ENCODE data around the gene FMO5. TPM values are rescaled to one million over a fixed set of nuclear protein-coding genes. Genes with fewer than 3 reads are reported as not detected.

FMO5 gene
- total RNA-seq, 1 experiment from 2014 or later: 0.61 TPM

GRCh38 chr1:147246044-147246690, 21.0 kb upstream of the FMO5 start:
- no TSS peak for BruUV-seq (replicated peaks)
- intact Hi-C loops (cut with micrococcal nuclease; ENCODE audit: unreplicated experiment): no loop called here
- TF ChIP-seq, protein P1, sequence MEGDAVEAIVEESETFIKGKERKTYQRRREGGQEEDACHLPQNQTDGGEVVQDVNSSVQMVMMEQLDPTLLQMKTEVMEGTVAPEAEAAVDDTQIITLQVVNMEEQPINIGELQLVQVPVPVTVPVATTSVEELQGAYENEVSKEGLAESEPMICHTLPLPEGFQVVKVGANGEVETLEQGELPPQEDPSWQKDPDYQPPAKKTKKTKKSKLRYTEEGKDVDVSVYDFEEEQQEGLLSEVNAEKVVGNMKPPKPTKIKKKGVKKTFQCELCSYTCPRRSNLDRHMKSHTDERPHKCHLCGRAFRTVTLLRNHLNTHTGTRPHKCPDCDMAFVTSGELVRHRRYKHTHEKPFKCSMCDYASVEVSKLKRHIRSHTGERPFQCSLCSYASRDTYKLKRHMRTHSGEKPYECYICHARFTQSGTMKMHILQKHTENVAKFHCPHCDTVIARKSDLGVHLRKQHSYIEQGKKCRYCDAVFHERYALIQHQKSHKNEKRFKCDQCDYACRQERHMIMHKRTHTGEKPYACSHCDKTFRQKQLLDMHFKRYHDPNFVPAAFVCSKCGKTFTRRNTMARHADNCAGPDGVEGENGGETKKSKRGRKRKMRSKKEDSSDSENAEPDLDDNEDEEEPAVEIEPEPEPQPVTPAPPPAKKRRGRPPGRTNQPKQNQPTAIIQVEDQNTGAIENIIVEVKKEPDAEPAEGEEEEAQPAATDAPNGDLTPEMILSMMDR (IDR thresholded peaks at IDR 0.05; ENCODE audit: unreplicated experiment): no peak
- Mint-ChIP-seq H3K4me1 (ENCODE audit: low read depth, unreplicated experiment) (peaks cover 41% of the 10 kb centered on the region), H3K36me3 (ENCODE audit: insufficient read depth, unreplicated experiment) (peaks cover 18% of the 10 kb centered on the region), H3K4me3 (ENCODE audit: low read depth, unreplicated experiment) (no peak overlapping the region), H3K27me3 (ENCODE audit: unreplicated experiment) (no peaks in the 10 kb centered on the region), H3K9me3 (ENCODE audit: low read depth, unreplicated experiment) (no peaks in the 10 kb centered on the region), H3K27ac (ENCODE audit: unreplicated experiment) (no peak overlapping the region)
- no peak for DNase-seq
- CTCF ChIA-PET: no interaction called here

GRCh38 chr1:147245586-147246021, 20.5 kb upstream of the FMO5 start:
- Mint-ChIP-seq H3K4me3 (ENCODE audit: low read depth, unreplicated experiment) (no peak overlapping the region), H3K27ac (ENCODE audit: unreplicated experiment) (no peak overlapping the region), H3K27me3 (ENCODE audit: unreplicated experiment) (no peaks in the 10 kb centered on the region), H3K9me3 (ENCODE audit: low read depth, unreplicated experiment) (no peaks in the 10 kb centered on the region), H3K4me1 (ENCODE audit: low read depth, unreplicated experiment) (peaks cover 41% of the 10 kb centered on the region), H3K36me3 (ENCODE audit: insufficient read depth, unreplicated experiment) (peaks cover 18% of the 10 kb centered on the region)
- intact Hi-C loops (cut with micrococcal nuclease; ENCODE audit: unreplicated experiment): no loop called here
- no peak for DNase-seq
- CTCF ChIA-PET: no interaction called here
- TF ChIP-seq, protein P1 (IDR thresholded peaks at IDR 0.05; ENCODE audit: unreplicated experiment): no peak
- BruUV-seq (replicated peaks): no TSS peak

- CTCF ChIA-PET: no interaction called here
- no TSS peak for BruUV-seq (replicated peaks)
- Mint-ChIP-seq H3K27ac (ENCODE audit: unreplicated experiment) (no peak overlapping the region), H3K4me3 (ENCODE audit: low read depth, unreplicated experiment) (no peak overlapping the region), H3K9me3 (ENCODE audit: low read depth, unreplicated experiment) (no peaks in the 10 kb centered on the region), H3K4me1 (ENCODE audit: low read depth, unreplicated experiment) (peaks cover 41% of the 10 kb centered on the region), H3K36me3 (ENCODE audit: insufficient read depth, unreplicated experiment) (peaks cover 18% of the 10 kb centered on the region), H3K27me3 (ENCODE audit: unreplicated experiment) (no peaks in the 10 kb centered on the region)
- intact Hi-C loops (cut with micrococcal nuclease; ENCODE audit: unreplicated experiment): no loop called here
- no peak for DNase-seq
- TF ChIP-seq, protein P1 (IDR thresholded peaks at IDR 0.05; ENCODE audit: unreplicated experiment): no peak
Measured at GRCh38 chr1:147245129-147245528, 20.0 kb upstream of the FMO5 start.

DNA sequence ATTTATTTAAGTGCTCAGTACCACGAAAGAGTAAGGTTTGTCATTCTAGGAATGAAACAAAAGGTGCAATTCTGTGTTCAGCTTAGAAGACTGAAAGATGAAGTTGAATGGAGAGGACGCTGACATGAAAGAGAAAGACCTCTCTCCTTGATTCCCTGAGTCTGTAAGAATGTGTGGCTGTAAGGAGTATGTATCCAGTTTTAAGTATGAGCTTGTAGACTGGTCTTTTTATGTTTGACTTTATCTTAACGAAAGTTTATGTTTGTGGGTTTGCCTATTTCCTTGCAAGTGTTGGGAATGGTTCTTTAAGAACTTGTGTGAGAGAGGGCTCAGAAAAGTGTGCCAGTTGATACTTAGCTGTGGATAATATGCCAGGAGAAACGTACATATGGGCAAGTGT, 18.7 kb upstream of the FMO5 start:
- Mint-ChIP-seq H3K27me3 (ENCODE audit: unreplicated experiment) (no peaks in the 10 kb centered on the region), H3K4me1 (ENCODE audit: low read depth, unreplicated experiment) (peaks cover 51% of the 10 kb centered on the region), H3K36me3 (ENCODE audit: insufficient read depth, unreplicated experiment) (peaks cover 18% of the 10 kb centered on the region), H3K27ac (ENCODE audit: unreplicated experiment) (peak overlapping the region; percentile 18), H3K9me3 (ENCODE audit: low read depth, unreplicated experiment) (no peaks in the 10 kb centered on the region), H3K4me3 (ENCODE audit: low read depth, unreplicated experiment) (peak overlapping the region; percentile 67)
- DNase-seq: no peak
- TSS peak; percentile 53 for BruUV-seq (replicated peaks)
- intact Hi-C loops (cut with micrococcal nuclease; ENCODE audit: unreplicated experiment): loop anchor here (1.0 to 5.0 kb wide), 2 partner anchors 72 to 147 kb away; partner anchors contain the start of gene PRKAB2
- CTCF ChIA-PET: interaction anchor here (0.9 to 1.3 kb wide), 6 partner anchors 10 to 75 kb away, joined by 3 to 7 read pairs (median 4); partner anchors contain the start of genes FMO5 and PRKAB2
- TF ChIP-seq, protein P1 (IDR thresholded peaks at IDR 0.05; ENCODE audit: unreplicated experiment): no peak

Measured in Calu3 (cell line).